Spleen (tissue), 7 donors: Measurements from ENCODE around the gene CHMP2B.

Experiments used
- CTCF ChIP-seq, 11 experiments: fragments of 200-600 bp in 7 of 11; fragments of 450-650 bp in 4 of 11; sonication (generic) in 4 of 11; IDR thresholded peaks in 8 of 11; conservative IDR thresholded peaks in 3 of 11; 1 replicate in 7 of 11; 2 replicates in 4 of 11; pipeline versions ENCODE4 v1.4.0 to v1.8.0; 2016 to 2021; ENCODE audit warnings: antibody characterized with exemption in 11 of 11, inconsistent platforms in 4 of 11, mild to moderate bottlenecking in 1 of 11
- POLR2A ChIP-seq, 3 donors: fragments of 450-650 bp; IDR thresholded peaks; one replicate each; pipeline ENCODE4 v1.5.1; 2017; ENCODE audit warnings: antibody characterized with exemption in 3 of 3, mild to moderate bottlenecking in 1 of 3
- donor health status: DM: no; HTN: no; CAD: no; lungs with moderate emphysema.
- donor health status: DM: no; HTN: no; CAD: no.
- donor health status: DM: no; HTN: no; CAD: no.

- TF ChIP-seq CTCF (IDR thresholded peaks at IDR 0.05 in 8 of 11, conservative IDR thresholded peaks at IDR 0.05 in 3 of 11) (no peak), POLR2A (IDR thresholded peaks at IDR 0.05) (no peak)
These were observed 42.6 kb downstream of the CHMP2B start for GRCh38 chr3:87269723-87270122.
